HCT116 (cell line): Measurements from ENCODE around the gene KIF13A.

Experiments used
- EGR1 ChIP-seq: IDR thresholded peaks from 2 replicates; pipeline ENCODE4 v1.6.1; 2012; ENCODE audit warnings: low read depth
- EZH2phosphoT487 ChIP-seq: fragments of 200-600 bp; IDR thresholded peaks from 2 replicates; pipeline ENCODE4 v1.6.1; 2018; ENCODE audit warnings: antibody characterized with exemption, borderline replicate concordance
- FOSL1 ChIP-seq: IDR thresholded peaks from 2 replicates; pipeline ENCODE4 v1.6.1; 2012; ENCODE audit warnings: low read depth
- POLR2A ChIP-seq: IDR thresholded peaks from 2 replicates; pipeline ENCODE4 v1.7.0; 2011; ENCODE audit warnings: borderline replicate concordance; ENCODE audit not compliant: insufficient read depth, insufficient read length; ENCODE audit errors: extremely low read depth
- POLR2AphosphoS5 ChIP-seq: IDR thresholded peaks from 2 replicates; pipeline ENCODE4 v1.6.1; 2011; ENCODE audit warnings: mild to moderate bottlenecking, low read depth, low read length, moderate library complexity
- SP1 ChIP-seq: IDR thresholded peaks from 2 replicates; pipeline ENCODE4 v1.6.1; 2012; ENCODE audit warnings: low read depth
- YY1 ChIP-seq: IDR thresholded peaks from 2 replicates; pipeline ENCODE4 v1.6.1; 2011; ENCODE audit warnings: low read length, low read depth, moderate library complexity, mild to moderate bottlenecking; ENCODE audit not compliant: insufficient replicate concordance; ENCODE audit errors: extremely low read depth
- ZFX ChIP-seq: fragments of 450-650 bp; IDR thresholded peaks from 2 replicates; pipeline ENCODE4 v1.6.1; 2017
- TF ChIP-seq, protein P1 (sequence below): IDR thresholded peaks from 2 replicates; pipeline ENCODE4 v1.6.1; 2012; ENCODE audit warnings: low read depth
- TF ChIP-seq, protein P2 (sequence below), 3 experiments: fragments of 200-600 bp in 1 of 3; sonication (generic) in 1 of 3; IDR thresholded peaks in 2 of 3; conservative IDR thresholded peaks in 1 of 3; 2 replicates each; pipeline ENCODE4 v1.5.1; 2012 to 2017; ENCODE audit warnings: low read depth in 2 of 3, low read length in 2 of 3, antibody characterized with exemption in 1 of 3, borderline replicate concordance in 1 of 3, control low read depth in 1 of 3, mild to moderate bottlenecking in 1 of 3, mixed read lengths in 1 of 3, mixed run types in 1 of 3, moderate library complexity in 1 of 3; ENCODE audit not compliant: insufficient read depth in 1 of 3
- TF ChIP-seq, protein P3 (sequence below): IDR thresholded peaks from 2 replicates; pipeline ENCODE4 v1.6.1; 2012

DNA sequence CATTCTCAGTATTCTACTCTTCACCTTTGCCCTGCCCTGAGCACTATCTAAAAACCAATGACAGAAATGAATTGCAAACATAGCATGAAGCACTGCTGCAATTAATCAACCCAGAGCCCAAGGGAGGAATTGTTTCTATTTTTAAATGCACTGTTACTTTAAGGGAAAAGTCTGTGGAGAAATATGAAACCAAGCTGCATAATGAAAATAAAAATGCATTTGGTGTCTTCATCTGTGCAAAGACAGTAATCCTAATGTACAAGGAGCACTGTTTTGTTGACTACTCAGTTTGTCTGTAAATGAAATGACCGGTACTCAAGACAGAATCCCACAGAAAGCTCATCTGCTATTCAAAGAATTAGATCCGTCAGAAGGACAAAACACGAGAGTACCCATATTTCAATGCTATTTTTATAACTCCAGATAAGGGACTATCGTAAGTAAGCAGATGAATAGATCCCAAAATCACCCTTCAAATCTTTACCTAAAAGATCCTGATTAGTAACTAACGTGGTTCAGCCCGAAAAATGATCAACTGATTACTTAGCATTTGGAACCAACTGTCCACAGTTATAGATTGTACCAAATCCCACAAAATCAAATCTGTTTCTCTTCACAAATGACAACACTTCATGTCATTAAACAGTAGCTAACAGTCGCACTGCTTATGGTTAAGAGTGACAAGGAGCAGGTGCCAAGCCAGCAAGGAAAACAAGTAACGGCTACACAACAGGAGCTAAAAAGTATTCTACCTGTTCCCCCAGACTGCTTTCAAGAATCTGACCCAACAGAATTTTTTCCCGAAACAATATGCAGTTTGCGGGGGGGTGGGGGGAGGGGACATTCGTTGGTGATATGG lies 2.4 kb downstream of the KIF13A start:
- no peak for TF ChIP-seq SP1
- TF ChIP-seq, protein P1, sequence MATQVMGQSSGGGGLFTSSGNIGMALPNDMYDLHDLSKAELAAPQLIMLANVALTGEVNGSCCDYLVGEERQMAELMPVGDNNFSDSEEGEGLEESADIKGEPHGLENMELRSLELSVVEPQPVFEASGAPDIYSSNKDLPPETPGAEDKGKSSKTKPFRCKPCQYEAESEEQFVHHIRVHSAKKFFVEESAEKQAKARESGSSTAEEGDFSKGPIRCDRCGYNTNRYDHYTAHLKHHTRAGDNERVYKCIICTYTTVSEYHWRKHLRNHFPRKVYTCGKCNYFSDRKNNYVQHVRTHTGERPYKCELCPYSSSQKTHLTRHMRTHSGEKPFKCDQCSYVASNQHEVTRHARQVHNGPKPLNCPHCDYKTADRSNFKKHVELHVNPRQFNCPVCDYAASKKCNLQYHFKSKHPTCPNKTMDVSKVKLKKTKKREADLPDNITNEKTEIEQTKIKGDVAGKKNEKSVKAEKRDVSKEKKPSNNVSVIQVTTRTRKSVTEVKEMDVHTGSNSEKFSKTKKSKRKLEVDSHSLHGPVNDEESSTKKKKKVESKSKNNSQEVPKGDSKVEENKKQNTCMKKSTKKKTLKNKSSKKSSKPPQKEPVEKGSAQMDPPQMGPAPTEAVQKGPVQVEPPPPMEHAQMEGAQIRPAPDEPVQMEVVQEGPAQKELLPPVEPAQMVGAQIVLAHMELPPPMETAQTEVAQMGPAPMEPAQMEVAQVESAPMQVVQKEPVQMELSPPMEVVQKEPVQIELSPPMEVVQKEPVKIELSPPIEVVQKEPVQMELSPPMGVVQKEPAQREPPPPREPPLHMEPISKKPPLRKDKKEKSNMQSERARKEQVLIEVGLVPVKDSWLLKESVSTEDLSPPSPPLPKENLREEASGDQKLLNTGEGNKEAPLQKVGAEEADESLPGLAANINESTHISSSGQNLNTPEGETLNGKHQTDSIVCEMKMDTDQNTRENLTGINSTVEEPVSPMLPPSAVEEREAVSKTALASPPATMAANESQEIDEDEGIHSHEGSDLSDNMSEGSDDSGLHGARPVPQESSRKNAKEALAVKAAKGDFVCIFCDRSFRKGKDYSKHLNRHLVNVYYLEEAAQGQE: no peak
- TF ChIP-seq, protein P2, sequence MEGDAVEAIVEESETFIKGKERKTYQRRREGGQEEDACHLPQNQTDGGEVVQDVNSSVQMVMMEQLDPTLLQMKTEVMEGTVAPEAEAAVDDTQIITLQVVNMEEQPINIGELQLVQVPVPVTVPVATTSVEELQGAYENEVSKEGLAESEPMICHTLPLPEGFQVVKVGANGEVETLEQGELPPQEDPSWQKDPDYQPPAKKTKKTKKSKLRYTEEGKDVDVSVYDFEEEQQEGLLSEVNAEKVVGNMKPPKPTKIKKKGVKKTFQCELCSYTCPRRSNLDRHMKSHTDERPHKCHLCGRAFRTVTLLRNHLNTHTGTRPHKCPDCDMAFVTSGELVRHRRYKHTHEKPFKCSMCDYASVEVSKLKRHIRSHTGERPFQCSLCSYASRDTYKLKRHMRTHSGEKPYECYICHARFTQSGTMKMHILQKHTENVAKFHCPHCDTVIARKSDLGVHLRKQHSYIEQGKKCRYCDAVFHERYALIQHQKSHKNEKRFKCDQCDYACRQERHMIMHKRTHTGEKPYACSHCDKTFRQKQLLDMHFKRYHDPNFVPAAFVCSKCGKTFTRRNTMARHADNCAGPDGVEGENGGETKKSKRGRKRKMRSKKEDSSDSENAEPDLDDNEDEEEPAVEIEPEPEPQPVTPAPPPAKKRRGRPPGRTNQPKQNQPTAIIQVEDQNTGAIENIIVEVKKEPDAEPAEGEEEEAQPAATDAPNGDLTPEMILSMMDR (IDR thresholded peaks at IDR 0.05 in 2 of 3, conservative IDR thresholded peaks at IDR 0.05 in 1 of 3; ENCODE audit: borderline replicate concordance in 1 of 3, insufficient read depth in 1 of 3, low read depth in 2 of 3, low read length in 2 of 3): no peak
- TF ChIP-seq POLR2AphosphoS5: no peak
- TF ChIP-seq POLR2A: no peak
- TF ChIP-seq ZFX: no peak
- TF ChIP-seq EZH2phosphoT487: no peak
- TF ChIP-seq FOSL1: no peak
- TF ChIP-seq EGR1: no peak
- TF ChIP-seq YY1: no peak
- TF ChIP-seq, protein P3, sequence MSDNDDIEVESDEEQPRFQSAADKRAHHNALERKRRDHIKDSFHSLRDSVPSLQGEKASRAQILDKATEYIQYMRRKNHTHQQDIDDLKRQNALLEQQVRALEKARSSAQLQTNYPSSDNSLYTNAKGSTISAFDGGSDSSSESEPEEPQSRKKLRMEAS: no peak
